Activated naive CD4-positive, alpha-beta T cell treated with anti-CD3 and anti-CD28 coated beads, Interleukin-2, amount 50 U/mL, for 24 hours (primary cell): ENCODE results near the gene ACOT7.
"Not testable (repeated sequence)": the region's sequence is repeated elsewhere in the genome, so short reads cannot be mapped to it uniquely, and the experiment has no call there.

Experiments used
- H3K27ac Mint-ChIP-seq: one replicate; pipeline ENCODE4 v1.8.0; 2021; ENCODE audit warnings: mild to moderate bottlenecking, mixed read lengths
- H3K27me3 Mint-ChIP-seq: one replicate; pipeline ENCODE4 v1.8.0; 2021; ENCODE audit warnings: mixed read lengths
- H3K36me3 Mint-ChIP-seq: one replicate; pipeline ENCODE4 v1.8.0; 2021; ENCODE audit warnings: mixed read lengths
- H3K4me1 Mint-ChIP-seq: one replicate; pipeline ENCODE4 v1.8.0; 2021; ENCODE audit warnings: mixed read lengths
- H3K4me3 Mint-ChIP-seq: one replicate; pipeline ENCODE4 v1.8.0; 2021; ENCODE audit warnings: mild to moderate bottlenecking, mixed read lengths
- H3K9me3 Mint-ChIP-seq: one replicate; pipeline ENCODE4 v1.8.0; 2021; ENCODE audit warnings: mixed read lengths

Gene ACOT7

DNA sequence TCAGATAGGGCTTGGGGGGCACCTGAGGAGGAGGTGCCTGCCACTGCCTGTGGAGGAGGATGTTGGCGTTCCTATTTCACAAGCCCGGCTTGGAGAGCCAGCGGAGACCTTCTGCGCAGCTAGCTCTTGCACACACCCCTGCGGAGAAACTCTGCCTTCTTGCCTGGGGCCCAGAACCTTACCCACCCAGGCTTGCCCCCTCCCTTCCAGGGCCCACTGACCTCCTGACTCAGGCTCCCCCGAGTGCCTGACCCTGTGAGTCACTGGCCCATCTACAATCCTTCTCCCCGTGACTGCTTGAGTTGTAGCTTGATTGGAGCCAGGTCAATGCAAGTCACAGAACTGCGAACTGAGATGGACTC is 22.7 kb upstream of the ACOT7 start:
- Mint-ChIP-seq H3K36me3 (no peaks in the 10 kb centered on the region), H3K27me3 (peaks cover 43% of the 10 kb centered on the region), H3K4me1 (peaks cover 10% of the 10 kb centered on the region), H3K27ac (no peak overlapping the region), H3K4me3 (no peak overlapping the region), H3K9me3 (no peaks in the 10 kb centered on the region)

DNA sequence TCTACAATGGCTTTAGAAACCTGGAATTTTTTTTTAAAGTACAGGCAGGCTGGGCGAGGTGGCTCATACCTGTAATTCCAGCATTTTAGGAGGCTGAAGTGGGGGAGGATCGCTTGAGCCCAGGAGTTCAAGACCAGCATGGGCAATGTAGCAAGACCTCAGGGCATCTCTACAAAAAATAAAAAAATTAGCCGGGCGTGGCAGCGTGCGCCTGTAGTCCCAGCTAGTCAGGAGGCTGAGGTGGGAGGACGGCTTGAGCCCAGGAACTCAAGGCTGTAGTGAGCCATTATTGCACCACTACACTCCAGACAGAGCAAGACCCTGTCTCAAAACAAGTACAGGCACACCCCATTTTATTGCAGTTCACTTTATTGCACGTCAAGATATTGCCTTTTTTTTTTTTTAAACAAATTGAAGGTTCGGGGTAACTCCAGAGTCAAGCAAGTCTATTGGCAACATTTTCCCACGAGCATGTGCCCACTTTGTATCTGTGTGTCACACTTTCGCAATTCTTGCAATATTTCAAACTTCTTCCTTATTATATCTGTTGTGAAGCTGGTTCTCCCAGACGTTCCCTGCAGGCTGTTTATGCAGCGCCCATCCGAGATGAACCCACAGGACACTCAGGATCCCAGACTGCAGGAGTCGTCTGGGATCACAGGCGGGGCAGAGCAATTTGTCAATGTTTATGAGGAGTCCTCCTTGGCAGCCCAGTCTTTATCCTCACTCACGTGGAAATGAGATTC is 21.5 kb upstream of the ACOT7 start:
- Mint-ChIP-seq H3K27ac (no peak overlapping the region), H3K27me3 (peaks cover 37% of the 10 kb centered on the region), H3K4me3 (no peak overlapping the region), H3K9me3 (no peaks in the 10 kb centered on the region), H3K36me3 (no peaks in the 10 kb centered on the region), H3K4me1 (peaks cover 10% of the 10 kb centered on the region)

DNA sequence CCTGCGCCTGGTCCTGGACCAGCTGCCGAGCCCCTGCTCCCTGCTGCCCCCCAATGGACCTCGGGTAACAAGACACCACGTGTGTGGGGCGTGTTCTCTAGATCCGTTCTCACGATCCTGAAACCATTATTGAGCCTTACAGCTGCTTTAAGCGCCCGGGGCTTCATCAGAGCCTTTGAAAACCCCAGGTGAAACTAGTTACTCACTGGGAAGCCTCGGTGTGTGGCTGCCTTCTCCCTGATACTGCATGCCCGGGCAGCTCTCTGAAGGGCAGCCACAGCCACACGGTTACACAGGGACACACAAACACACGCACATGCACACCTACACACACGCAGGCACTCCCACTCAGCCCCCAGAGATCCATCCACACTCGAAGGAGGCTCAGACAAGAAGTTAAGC is 20.9 kb upstream of the ACOT7 start:
- H3K27ac Mint-ChIP-seq = no peak overlapping the region
- H3K36me3 Mint-ChIP-seq = no peaks in the 10 kb centered on the region
- H3K9me3 Mint-ChIP-seq = no peaks in the 10 kb centered on the region
- H3K27me3 Mint-ChIP-seq = peaks cover 37% of the 10 kb centered on the region
- peaks cover 10% of the 10 kb centered on the region for H3K4me1 Mint-ChIP-seq
- H3K4me3 Mint-ChIP-seq = no peak overlapping the region

GRCh38 chr1:6412896-6413295 is 19.3 kb upstream of the ACOT7 start:
- Mint-ChIP-seq H3K27ac (no peak overlapping the region), H3K27me3 (peaks cover 33% of the 10 kb centered on the region), H3K4me1 (peaks cover 10% of the 10 kb centered on the region), H3K9me3 (no peaks in the 10 kb centered on the region), H3K36me3 (no peaks in the 10 kb centered on the region), H3K4me3 (no peak overlapping the region)

DNA sequence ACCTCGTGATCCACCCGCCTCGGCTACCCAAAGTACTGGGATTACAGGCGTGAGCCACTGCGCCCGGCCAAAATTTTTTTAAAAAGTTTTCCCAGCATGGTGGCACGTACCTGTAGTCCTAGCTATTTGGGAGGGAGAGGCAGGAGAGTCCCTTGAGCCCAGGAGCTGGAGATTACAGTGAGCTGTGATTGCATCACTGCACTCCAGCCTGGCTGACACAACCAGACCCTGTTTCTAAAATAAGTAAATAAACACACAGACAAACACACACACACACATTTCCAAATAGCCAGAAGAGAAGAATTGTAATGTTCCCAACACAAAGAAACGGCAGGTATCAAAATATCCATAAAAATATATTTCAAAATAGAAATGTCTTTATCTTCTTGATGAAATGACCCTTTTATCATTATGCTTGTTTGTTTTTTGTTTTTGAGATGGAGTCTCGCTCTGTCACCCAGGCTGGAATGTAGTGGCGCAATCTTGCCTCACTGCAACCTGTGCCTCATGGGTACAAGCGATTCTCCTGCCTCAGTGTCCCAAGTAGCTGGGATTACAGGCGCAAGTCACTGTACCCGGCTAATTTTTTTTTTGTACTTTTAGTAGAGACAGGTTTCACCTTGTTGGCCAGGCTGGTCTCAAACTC is 16.8 kb upstream of the ACOT7 start:
- peaks cover 9% of the 10 kb centered on the region for H3K4me1 Mint-ChIP-seq
- H3K36me3 Mint-ChIP-seq = no peaks in the 10 kb centered on the region
- H3K9me3 Mint-ChIP-seq = no peaks in the 10 kb centered on the region
- no peak overlapping the region for H3K27ac Mint-ChIP-seq
- H3K4me3 Mint-ChIP-seq = no peak overlapping the region
- peaks cover 12% of the 10 kb centered on the region for H3K27me3 Mint-ChIP-seq

DNA sequence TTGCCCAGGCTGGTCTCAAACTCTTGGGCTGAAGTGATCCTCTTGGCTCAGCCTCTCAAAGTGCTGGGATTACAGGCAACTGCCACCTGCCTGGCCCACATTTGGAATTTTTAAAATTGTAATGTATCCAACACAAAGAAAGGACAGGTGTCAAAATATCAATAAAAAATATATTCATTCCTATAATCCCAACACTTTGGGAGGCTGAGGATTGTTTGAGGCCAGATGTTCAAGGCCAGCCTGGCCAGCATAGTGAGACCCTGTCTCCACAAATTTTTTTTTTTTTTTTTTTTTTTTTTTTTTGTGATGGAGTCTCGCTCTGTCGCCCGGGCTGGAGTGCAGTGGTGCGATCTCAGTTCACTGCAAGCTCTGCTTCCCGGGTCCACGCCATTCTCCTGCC is 16.2 kb upstream of the ACOT7 start:
- Mint-ChIP-seq H3K9me3 (no peaks in the 10 kb centered on the region), H3K27ac (no peak overlapping the region), H3K36me3 (no peaks in the 10 kb centered on the region), H3K27me3 (peaks cover 10% of the 10 kb centered on the region), H3K4me3 (no peak overlapping the region), H3K4me1 (peaks cover 6% of the 10 kb centered on the region)

- Mint-ChIP-seq H3K4me1 (no peaks in the 10 kb centered on the region), H3K27ac (no peak overlapping the region), H3K4me3 (no peak overlapping the region), H3K27me3 (peaks cover 5% of the 10 kb centered on the region), H3K9me3 (no peaks in the 10 kb centered on the region), H3K36me3 (no peaks in the 10 kb centered on the region)
These were observed 15.5 kb upstream of the ACOT7 start for GRCh38 chr1:6409053-6409452.

- Mint-ChIP-seq H3K4me3 (no peak overlapping the region), H3K27me3 (peaks cover 5% of the 10 kb centered on the region), H3K9me3 (no peaks in the 10 kb centered on the region), H3K36me3 (no peaks in the 10 kb centered on the region), H3K27ac (no peak overlapping the region), H3K4me1 (no peaks in the 10 kb centered on the region)
These were observed 14.5 kb upstream of the ACOT7 start for GRCh38 chr1:6408023-6408422.

- Mint-ChIP-seq H3K4me1 (no peaks in the 10 kb centered on the region), H3K9me3 (no peaks in the 10 kb centered on the region), H3K4me3 (no peak overlapping the region), H3K27ac (no peak overlapping the region), H3K27me3 (no peaks in the 10 kb centered on the region), H3K36me3 (no peaks in the 10 kb centered on the region)
These were observed 8.1 kb upstream of the ACOT7 start for GRCh38 chr1:6401673-6402072.

GRCh38 chr1:6399294-6399693 is 5.7 kb upstream of the ACOT7 start:
- Mint-ChIP-seq H3K9me3 (no peaks in the 10 kb centered on the region), H3K4me1 (peaks cover 8% of the 10 kb centered on the region), H3K27me3 (no peaks in the 10 kb centered on the region), H3K27ac (no peak overlapping the region), H3K36me3 (no peaks in the 10 kb centered on the region), H3K4me3 (no peak overlapping the region)

DNA sequence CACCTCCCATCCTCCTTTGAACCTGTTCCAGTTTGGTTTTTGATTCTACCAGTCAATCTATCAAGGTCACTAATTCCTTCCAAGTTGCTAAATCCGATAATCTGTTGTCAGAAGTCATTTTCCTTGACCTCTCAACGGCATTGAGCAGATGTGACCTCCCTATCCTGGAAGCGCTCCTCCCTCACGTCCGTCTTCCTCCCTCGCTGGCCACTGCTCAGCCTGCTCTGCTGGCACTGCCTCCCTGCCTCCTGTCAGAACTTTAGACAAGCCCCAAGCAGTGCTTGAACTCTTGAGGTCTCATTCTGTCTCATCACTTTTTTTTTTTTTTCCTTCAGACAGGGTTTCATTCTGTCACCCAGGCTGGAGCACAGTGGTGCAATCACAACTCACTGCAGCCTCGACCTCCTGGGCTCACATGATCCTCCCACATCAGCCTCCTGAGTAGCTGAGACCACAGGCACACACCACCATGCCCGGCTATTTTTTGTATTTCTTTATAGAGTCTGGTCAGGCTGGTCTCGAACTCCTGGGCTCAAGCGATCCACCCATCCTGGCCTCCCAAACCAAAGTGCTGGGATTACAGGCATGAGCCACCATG is 4.4 kb upstream of the ACOT7 start:
- no peak overlapping the region for H3K27ac Mint-ChIP-seq

DNA sequence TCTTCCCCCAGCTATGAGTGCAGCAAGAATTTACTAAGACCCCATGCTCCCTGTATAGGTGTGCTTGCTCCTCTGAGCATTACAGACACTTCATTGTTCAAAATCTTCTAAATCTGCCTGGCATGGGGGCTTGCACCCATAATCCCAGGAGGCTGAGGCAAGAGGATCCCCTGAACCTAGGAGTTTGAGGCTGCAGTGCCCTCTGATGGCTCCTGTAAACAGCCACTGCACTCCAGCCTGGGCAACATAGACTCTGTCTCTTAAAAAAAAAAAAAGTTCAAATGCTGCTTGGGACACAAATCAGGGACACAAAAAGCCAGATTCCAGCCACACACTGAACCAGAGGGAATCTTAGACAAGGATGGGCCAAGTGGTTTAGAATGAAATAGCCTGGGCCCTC is 3.4 kb upstream of the ACOT7 start:
- Mint-ChIP-seq H3K36me3 (no peaks in the 10 kb centered on the region), H3K4me3 (no peak overlapping the region), H3K4me1 (peaks cover 19% of the 10 kb centered on the region), H3K27me3 (no peaks in the 10 kb centered on the region), H3K9me3 (no peaks in the 10 kb centered on the region), H3K27ac (peak overlapping the region; percentile 13)

More for the DNA sequence above, 4.4 kb upstream of the ACOT7 start:
- Mint-ChIP-seq H3K4me1 (peaks cover 14% of the 10 kb centered on the region), H3K9me3 (no peaks in the 10 kb centered on the region), H3K36me3 (no peaks in the 10 kb centered on the region), H3K4me3 (no peak overlapping the region), H3K27me3 (no peaks in the 10 kb centered on the region)

DNA sequence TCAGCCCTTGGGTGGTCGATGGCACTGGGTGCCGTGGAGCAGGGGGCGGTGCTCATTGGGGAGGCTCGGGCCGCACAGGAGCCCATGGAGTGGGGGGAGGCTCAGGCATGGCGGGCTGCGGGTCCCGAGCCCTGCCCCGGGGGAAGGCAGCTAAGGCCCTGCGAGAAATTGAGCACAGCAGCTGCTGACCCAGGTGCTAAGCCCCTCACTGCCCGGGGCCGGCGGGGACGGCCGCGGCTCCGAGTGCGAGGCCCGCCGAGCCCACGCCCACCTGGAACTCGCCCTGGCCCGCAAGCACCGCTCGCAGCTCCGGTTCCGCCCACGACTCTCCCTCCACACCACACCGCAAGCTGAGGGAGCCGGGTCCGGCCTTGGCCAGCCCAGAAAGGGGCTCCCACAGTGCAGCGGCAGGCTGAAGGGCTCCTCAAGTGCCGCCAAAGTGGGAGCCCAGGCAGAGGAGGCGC is 2.2 kb upstream of the ACOT7 start:
- not testable (repeated sequence) for H3K27me3 Mint-ChIP-seq

DNA sequence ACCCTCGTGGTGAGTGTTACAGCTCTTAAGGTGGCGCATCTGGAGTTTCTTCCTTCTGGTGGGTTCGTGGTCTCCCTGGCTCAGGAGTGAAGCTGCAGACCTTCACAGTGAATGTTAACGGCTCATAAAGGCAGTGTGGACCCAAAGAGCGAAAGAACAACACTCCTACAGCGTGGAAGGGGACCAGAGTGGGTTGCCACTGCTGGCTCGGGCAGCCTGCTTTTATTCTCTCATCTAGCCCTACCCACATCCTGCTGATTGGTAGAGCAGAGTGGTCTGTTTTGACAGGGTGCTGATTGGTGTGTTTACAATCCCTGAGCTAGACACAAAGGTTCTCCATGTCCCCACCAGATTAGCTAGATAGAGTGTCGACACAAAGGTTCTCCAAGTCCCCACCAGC is 1.6 kb upstream of the ACOT7 start:
- Mint-ChIP-seq H3K27ac (peak overlapping the region; percentile 79), H3K4me1 (peaks cover 22% of the 10 kb centered on the region), H3K4me3 (peak overlapping the region; percentile 57)
- not testable (repeated sequence) for H3K9me3 Mint-ChIP-seq, H3K27me3 Mint-ChIP-seq, H3K36me3 Mint-ChIP-seq

More for the DNA sequence above, 2.2 kb upstream of the ACOT7 start:
- H3K36me3 Mint-ChIP-seq, H3K4me3 Mint-ChIP-seq, H3K27ac Mint-ChIP-seq, H3K9me3 Mint-ChIP-seq: not testable (repeated sequence)
- H3K4me1 Mint-ChIP-seq = peaks cover 22% of the 10 kb centered on the region

- H3K27ac Mint-ChIP-seq = peak overlapping the region; percentile 82
- H3K9me3 Mint-ChIP-seq = no peaks in the 10 kb centered on the region
- H3K27me3 Mint-ChIP-seq = no peaks in the 10 kb centered on the region
- H3K4me3 Mint-ChIP-seq = peak overlapping the region; percentile 89
- no peaks in the 10 kb centered on the region for H3K36me3 Mint-ChIP-seq
- H3K4me1 Mint-ChIP-seq = peaks cover 22% of the 10 kb centered on the region
These were observed 663 bp downstream of the ACOT7 start for GRCh38 chr1:6392809-6393399.
